HG03025 (cell line): ENCODE results near the gene ZNF32.

Experiments
- ATAC-seq: cut with Tn5 transposase; IDR thresholded peaks from one replicate; pipeline ENCODE4 v1.9.1; 2021; ENCODE audit warnings: mild to moderate bottlenecking, moderate library complexity; ENCODE audit not compliant: unreplicated experiment, low FRiP score

The ZNF32 gene

GRCh38 chr10:43681721-43682120, 33.0 kb upstream of the ZNF32 start:
- no peak for ATAC-seq

- ATAC-seq: no peak
These were observed 32.5 kb upstream of the ZNF32 start for GRCh38 chr10:43681220-43681619.

DNA sequence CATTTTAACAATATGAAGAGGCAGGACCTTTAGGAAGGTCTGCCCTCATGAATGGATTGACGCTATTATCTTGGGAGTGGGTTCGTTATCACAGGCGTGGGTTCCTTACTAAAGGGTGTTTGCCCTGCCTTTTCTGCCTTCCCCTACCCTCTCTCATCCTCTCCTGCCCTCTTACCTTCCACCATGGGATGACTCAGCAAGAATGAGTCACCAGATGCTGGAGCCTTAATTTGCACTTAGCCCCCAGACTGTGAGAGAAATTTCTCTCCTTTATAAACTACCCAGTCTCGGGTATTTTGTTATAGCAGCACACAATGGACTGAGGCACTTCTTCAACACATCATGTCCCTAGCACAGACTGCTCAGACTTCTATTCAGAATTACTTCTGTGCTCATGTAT, 31.4 kb upstream of the ZNF32 start:
- no peak for ATAC-seq

DNA sequence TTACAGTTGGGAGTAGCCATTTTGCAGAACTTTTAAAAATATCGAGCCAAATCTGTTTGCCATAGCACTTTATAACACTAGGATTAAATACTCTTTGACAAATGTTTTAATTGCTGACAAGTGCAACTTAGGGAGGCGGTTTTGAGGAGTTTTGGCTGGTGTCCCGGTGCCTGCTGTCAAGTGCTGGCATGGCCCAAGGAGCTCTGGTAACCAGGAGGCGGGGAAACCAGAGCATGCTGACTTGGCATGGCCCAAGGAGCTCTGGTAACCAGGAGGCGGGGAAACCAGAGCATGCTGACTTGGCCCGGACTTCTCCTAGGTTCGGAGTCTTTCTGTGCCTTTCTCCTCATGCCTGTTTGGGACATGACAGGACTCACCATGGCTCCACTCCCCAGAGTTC, 30.8 kb upstream of the ZNF32 start:
- ATAC-seq: no peak

DNA sequence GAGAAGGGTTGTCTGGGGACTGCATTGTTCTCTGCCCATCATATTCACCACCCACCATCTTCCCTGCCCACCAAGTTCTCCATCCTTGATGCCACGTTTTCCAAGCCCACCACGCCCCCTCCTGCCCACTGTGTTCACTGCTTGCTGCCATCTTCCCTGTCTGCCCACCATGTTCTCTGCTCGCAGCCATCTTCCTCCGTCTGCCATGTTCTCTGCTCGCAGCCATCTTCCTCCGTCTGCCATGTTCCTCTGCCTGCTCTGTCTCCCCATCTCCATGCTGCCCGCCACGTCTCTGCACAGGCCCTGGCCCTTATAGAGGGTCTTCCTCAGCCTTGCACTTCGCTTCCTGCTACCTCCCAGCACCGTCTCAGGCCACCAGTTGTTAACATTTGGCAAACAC, 30.0 kb upstream of the ZNF32 start:
- ATAC-seq: no peak

GRCh38 chr10:43676901-43677300, 28.2 kb upstream of the ZNF32 start:
- no peak for ATAC-seq

GRCh38 chr10:43676331-43676730, 27.6 kb upstream of the ZNF32 start:
- no peak for ATAC-seq

- no peak for ATAC-seq
These were observed 26.0 kb upstream of the ZNF32 start for GRCh38 chr10:43674553-43675210.

- ATAC-seq: no peak
These were observed 24.8 kb upstream of the ZNF32 start for GRCh38 chr10:43673471-43673870.

DNA sequence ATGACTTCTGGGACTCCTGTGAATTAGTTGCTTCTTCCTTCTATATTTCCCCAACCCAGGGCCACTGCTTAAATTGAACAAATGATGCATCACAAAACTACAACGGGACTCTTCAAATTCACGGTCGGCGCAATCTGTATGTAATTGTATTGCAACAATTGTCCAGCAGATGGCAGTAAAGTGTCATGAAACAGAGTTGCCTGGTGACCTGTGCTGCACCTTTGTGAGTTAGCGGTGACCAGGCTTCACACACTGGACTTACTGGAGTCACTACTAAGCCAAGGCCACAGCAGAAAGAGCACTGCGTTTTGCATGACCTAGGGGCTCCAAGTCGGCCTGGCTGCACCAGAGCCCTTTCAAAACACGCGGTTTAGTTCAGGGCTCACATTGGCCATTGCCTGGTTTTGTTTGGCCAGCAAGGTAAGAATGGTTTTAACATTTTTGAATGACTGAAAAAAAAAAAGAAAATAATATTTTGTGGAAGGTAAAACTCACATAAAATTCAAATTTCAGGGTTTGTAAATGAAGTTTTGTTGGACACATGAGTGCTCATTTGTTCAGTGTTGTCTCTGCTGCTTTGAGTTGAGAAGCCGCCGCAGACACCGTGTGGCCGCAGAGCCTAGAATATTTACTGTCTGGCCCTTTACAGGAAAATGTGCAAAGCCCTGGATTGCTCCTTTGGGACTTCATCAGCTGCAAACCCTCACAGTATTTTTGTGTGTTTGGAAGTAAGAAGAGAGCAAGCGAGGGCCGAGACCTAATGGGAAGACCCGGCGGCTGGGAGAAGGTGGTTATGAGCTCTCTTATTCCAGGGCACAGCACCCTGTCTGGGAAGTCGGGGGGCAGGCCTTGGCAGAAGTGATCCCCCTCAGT, 23.2 kb upstream of the ZNF32 start:
- ATAC-seq: peak; percentile 66

DNA sequence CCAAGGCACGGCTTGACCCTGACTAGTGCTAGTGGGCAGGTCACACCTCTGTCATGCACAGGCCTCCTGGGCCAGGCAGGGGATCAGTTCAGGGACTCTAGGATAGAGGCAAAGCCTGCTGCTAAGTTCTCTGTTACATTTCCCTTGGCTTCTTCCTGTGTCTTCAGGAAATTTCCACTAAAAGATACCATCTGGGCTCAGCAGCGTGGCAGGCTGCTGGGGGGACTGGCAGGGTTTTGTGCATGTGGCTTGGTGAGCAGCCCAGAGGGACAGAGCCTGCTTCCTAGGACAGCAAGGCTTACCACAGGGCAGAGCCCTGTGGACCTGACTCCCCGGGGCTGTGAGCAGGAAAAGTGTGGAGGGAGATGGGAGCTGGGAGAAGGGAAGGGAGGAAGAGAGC, 20.7 kb upstream of the ZNF32 start:
- no peak for ATAC-seq

DNA sequence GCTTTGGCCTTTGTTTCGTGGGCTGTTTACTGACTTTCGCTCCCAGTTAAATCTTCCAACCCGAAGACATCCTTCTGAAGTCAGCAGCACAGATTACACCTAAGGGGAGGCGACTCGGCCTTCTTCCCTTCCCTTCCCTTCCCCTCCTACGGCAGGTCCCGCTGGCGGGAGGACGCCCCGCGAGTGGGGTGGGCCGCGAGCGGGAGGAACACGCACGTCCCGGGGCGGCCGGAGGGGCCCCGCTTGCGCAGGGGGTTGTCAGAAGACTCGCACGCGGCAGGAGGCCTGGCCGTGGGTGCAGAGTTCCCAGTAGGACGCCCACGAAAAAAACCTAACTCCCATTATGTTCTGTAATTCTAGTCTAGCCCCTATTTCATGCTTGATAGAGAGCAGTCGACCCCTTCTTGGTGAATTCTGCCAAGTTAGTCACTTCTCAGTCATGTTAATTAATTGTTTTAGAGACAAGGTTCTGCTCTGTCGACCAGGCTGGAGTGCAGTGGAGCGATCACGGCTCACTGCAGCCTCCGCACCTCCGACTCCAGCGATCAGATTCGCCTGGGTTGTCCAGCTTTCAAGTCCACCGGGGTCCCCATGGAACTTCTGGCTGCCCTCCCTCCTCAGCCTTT, 19.2 kb upstream of the ZNF32 start:
- ATAC-seq: no peak

DNA sequence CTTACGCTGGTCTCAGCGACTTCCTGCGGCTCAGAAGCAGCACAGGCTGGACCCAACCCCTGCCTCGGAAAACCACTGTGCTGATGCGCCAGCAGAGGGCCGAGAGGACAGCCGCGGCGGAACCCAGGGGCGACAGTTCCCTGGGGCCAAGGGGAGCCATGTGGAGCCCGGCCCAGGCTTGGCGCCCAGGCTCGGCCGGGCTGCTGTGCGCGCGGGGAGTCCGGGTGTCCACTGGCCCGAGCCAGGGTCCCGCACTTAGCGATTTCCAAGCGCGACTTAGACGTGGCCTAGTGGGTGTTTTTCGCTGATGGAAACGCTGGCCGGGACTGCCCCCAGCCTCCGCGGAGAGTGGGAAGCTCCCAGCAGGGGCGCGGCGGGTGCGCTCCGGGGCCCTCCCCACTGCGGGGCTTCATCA, 18.6 kb upstream of the ZNF32 start:
- no peak for ATAC-seq

GRCh38 chr10:43666552-43666951, 17.9 kb upstream of the ZNF32 start:
- no peak for ATAC-seq

GRCh38 chr10:43665054-43665453, 16.4 kb upstream of the ZNF32 start:
- no peak for ATAC-seq

GRCh38 chr10:43658227-43658626, 9.5 kb upstream of the ZNF32 start:
- ATAC-seq: no peak

- no peak for ATAC-seq
These were observed 6.6 kb upstream of the ZNF32 start for GRCh38 chr10:43655311-43655710.

GRCh38 chr10:43653746-43654145, 5.1 kb upstream of the ZNF32 start:
- ATAC-seq: no peak

DNA sequence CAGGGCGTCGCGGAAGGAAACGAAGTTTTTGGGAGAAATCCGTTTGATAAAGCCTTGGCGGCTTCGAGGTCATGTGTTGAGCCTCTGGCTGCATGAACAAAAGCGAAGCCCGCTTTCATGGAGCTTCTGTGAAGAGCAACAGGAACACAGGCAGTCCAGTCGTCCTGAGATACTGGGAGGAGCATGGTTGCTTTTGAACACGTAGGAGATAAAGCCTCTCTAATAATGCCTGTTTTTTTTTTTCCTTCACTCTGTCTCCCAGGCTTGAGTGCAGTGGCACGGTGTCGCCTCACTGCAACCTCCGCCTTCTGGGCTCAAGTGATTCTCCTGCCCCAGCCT, 473 bp upstream of the ZNF32 start:
- ATAC-seq: no peak

DNA sequence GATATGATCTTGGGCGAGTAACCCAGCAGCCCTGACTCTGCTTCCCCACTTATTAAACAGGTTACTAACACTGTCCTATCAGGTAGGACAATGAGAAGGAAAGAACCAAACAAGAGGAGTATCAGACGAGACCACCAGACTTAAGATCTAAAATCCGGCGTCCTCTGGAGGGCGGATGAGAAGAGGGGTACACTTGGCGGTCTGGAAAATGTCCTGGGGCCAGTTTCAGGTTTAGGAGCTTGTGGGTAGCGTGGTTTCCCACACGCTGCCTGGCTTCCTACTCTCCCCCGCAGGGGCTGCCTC, 635 bp downstream of the ZNF32 start:
- no peak for ATAC-seq

- ATAC-seq: no peak
These were observed 1.1 kb downstream of the ZNF32 start for GRCh38 chr10:43647576-43647975.

DNA sequence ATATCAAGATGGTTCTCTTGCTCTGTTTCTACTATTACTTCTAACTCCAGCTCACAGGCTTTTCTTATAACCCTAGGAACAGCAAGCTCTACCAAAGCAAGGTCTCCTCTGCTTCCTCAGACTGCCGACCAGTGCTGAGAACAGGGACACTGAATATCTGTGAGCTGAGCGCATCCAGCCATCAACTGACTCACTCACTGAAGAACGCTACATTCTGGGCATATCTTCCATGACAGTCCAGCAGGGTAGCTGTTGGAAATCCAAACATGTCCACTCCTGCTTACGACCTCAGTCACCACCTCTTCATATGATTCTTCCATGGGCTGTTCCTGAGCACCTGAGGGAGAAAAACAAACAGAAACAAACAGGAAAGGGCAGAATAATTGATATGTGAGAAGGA, 2.8 kb downstream of the ZNF32 start:
- no peak for ATAC-seq
